Measurements from ENCODE around the gene FCAMR.

DNA sequence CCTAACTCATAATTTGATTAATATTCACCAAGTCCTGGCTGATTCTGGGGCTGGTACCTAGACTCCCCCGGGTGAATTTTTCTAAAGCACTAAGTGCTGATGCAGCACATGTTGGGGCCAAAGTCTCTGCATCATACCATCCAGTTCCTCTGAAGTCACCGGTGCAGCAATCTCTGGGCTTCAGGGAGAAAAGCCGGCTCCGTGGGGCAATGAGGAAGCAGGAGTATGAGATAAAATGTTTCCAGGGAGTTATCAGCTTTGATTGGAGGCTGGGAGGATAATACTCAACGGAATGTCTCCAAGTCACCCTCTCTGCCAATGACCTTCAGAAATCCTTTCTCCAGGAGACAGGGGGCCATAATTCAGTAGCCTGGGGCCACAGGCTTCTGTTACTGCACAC lies 1.2 kb downstream of the FCAMR start:
- TF ChIP-seq, protein P1, sequence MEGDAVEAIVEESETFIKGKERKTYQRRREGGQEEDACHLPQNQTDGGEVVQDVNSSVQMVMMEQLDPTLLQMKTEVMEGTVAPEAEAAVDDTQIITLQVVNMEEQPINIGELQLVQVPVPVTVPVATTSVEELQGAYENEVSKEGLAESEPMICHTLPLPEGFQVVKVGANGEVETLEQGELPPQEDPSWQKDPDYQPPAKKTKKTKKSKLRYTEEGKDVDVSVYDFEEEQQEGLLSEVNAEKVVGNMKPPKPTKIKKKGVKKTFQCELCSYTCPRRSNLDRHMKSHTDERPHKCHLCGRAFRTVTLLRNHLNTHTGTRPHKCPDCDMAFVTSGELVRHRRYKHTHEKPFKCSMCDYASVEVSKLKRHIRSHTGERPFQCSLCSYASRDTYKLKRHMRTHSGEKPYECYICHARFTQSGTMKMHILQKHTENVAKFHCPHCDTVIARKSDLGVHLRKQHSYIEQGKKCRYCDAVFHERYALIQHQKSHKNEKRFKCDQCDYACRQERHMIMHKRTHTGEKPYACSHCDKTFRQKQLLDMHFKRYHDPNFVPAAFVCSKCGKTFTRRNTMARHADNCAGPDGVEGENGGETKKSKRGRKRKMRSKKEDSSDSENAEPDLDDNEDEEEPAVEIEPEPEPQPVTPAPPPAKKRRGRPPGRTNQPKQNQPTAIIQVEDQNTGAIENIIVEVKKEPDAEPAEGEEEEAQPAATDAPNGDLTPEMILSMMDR (conservative IDR thresholded peaks at IDR 0.05 in 1 of 2, IDR thresholded peaks at IDR 0.05 in 1 of 2; ENCODE audit: extremely low read depth in 1 of 2, insufficient read depth in 1 of 2, low read depth in 1 of 2, low read length in 2 of 2): no peak
- TF ChIP-seq EZH2 (IDR thresholded peaks at IDR 0.05; ENCODE audit: borderline replicate concordance, low read length): no peak

Measured in mammary epithelial cell (primary cell).